ENCODE measurements around the gene CWC22.
"Not testable (repeated sequence)": the region's sequence is repeated elsewhere in the genome, so short reads cannot be mapped to it uniquely, and the experiment has no call there.

Gene CWC22

DNA sequence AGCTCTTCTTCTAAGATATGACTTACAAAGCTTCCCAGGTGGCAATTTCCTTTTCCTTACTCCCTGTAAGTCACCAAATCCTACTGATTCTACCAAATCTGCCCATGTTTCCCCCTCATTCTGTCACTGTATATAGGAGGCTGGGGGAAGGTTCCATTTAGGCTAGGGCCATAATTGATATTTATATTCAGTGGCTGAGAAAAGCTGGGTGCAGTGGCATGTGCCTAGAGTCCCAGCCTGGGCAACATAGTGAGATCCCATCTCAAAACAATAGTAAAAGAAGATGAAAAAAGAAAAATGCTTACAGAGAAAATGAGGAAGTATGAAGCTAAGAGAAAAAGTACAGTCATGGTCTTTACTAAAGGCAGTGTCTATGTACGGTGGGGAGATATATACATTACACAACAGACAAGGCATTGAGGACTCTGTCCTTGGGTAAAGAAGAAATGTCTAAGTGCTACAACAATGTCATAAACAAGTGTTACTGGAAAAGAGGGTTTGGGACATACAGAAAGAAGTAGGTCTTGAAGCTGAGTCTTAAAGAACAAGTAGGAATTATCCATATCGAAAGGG, 4.8 kb downstream of the CWC22 start:
- no peak for DNase-seq

DNA sequence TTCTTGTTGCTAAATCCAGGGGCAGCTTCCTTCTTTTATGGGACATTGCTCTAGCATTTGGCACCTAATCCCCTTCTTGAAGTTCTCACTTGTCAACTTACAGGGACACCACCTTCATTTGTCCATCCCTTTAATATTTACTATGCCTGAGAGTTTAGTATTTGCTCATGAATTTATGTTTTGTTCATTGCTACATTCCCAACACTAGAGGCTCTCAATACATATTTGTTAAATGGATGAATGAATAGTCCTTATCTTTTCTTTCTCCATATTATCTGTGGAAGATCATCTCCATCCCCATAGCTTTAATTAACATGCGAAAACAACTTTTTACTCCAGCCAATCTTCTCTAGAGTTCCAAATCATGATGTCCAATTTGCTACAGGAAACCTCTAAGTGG, 5.4 kb downstream of the CWC22 start:
- DNase-seq, result no peak

DNA sequence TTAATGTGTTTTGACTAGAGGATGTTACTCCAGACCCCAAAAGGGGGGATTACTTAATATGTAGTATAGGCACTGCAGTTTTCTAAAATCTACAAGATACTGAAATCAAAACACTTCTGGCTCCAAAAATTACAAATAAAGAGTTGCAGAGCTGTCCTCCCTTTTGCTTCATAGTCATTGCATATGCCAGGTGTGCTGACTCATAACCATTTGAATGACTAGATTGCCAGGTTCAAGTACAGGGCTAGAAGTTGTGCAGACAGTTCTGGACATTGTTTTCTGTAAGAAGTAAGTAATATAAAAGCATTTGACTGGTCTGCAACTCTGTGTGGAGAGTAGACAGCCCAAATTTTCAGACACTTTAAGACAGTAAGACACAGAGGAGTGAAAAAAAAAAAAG, 6.7 kb downstream of the CWC22 start:
- DNase-seq, result no peak

DNA sequence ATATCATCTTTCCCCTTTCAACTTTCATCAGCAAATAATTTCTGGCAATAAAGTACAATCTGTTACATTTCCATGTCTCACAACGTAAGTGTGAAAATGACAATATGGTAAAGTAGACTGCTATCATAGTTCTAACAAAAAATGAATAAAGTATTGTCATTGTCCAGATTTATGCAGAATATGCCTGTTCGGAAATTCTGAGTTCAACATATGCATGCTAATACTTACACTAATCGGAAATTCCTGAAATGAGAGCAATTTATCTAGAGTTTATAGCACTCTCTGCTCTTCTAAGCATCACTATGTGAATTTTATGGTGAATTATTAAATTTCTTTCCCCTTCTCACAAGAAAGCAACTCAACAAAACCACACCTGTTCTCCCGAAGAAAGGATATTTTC, 8.1 kb downstream of the CWC22 start:
- DNase-seq, result no peak

DNA sequence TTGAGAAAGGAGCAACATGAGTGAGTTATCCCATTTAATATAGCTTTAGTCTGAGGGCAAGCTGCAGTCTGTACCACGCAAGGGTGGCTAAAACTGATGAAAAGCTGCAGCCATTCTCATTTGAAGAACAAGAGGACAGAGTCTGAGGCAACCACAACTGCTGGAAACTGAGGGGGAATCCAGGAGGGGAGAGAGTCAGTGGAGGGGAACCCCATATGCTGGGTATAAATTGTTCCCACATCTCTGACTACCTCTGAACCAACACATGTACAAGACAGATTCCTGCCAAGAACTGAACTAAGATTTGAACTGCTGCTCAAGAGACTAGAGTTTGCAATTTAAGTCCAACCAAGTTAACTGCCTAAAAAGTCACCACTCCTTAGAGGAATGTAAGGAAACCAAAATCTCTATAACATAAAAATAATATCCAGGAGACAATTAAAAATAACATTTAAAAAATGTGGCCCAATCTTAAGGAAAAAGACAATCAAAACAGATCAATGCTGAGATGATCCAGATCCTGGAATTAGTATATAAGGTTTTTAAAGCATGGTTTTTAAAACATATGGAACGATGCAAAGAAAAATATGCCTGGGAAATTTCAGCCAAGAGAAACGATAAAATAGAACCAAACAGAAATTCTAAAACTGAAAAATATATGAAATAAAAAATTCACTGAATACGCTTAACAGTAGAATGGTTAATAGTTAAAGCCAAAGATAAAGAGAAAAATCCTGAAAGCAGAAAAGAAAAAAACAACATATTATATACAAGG, 11.2 kb downstream of the CWC22 start:
- no peak for DNase-seq

DNA sequence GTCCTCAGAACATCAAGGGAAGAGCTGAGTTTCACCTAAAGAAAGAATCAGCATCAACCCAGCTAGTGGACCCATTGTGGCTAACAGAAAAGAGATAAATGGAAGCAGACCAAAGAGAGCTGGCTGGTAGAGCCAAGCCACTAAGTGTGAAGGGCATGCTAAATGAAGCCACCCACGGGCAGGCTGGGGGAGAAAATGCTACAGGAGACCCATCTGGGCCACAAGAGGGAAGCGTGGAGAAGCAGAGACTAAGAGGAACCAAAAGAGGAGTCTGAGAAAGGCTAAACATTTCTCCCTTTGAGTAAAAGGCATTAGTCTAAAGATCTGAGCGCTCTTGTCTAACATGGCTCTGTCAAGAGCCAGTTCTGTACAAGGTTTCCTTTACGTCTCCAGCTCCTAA, 15.8 kb downstream of the CWC22 start:
- no peak for DNase-seq

DNA sequence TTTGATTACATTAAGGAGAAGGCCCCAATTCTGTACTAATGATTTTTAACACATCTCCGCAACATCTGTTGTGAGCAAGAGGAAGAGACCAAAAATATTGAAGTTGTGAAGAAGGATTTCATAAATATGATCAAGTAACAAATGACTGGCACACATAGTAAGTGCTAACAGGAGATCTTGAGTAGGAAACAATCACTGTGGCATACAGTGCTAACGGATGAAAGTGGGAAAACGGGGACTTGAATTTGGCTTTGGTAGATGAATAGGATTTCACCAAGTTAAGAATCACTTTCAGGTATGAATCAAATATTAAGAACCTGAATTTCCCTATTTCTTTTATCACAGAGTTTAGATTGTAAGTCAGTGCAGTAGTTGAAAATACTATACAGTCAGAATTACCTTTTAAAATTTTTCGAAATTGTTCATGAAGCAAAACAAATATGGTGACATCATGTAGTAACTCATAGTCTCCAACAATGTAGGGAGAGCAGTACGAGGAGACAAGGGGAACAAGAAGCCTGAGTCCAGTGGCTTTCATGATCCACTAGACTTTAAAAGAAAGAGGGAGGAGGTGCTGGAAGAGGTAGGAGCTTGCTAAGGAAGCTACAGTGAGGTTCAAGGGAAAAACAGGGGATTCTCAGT, 16.3 kb downstream of the CWC22 start:
- no peak for DNase-seq

DNA sequence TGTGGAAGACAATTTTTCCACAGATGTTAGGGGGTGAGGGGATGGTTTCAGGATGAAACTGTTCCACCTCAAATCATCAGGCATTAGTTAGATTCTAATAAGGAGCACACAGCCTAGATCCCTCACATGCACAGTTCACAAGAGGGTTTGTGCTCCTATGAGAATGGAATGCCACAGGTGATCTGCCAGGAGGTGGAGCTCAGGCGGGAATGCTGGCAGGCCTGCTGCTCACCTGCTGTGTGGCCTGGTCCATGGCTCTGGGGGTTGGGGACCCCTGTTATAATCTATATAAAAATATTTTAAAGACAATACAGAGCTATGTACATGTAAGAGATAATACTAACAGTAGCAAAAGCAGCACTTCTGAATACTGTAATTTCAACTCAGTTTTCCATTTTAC, 19.2 kb downstream of the CWC22 start:
- no peak for DNase-seq

DNA sequence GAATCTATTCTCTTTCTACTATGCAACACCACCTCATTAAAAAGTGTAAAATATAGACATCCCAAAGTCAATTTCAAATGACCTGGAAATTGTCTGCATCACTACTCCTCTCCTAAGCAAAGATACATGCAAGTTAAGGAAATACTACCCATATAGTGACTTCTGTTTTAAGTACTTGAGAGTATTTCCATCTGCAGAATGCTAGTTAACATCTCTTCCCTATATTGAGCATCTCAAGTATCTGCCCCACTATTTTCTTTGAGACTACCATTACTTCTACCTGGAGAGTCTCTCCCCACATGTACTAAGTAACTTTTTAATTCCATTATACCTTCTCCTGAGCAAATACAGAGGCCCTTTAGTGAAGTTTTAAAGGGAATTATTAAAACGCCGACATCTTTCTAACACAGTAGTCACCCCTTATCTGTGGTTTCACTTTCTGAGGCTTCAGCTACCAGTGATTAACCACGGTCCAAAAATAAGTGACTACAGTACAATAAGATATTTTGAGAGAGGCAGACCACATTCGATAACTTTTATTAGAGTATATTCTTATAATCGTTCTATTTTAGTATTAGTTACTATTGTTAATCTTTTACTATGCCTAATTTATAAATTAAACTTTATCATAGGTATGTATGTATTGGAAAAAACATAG, 21.8 kb downstream of the CWC22 start:
- DNase-seq, result no peak

DNA sequence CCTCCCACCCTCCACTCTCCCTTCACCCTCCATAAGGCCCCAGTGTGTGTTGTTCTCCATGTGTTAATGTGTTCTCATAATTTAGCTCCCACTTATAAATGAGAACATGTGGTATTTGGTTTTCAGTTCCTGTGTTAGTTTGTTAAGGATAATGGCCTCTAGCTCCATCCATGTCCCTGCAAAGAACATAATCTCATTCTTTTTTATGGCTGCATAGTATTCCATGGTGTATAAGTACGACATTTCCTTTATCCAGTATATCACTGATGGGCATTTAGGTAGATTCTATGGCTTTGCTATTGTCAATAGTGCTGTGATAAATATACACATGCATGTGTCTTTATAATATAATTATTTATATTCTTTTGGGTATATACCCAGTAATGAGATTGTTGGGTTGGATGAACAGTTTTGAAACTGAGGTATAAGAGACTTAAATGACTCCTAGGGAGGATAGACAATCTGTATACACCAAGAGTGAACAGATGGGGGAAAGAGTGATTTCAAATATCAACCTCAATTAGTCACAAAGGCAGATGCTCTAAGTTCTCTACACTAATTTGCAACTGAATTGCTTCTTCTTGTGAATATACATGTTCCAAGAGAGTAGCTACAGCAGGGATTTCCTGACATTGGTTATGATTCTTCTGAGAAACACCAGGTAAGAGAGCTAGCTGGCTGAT, 23.7 kb downstream of the CWC22 start:
- no peak for DNase-seq

DNA sequence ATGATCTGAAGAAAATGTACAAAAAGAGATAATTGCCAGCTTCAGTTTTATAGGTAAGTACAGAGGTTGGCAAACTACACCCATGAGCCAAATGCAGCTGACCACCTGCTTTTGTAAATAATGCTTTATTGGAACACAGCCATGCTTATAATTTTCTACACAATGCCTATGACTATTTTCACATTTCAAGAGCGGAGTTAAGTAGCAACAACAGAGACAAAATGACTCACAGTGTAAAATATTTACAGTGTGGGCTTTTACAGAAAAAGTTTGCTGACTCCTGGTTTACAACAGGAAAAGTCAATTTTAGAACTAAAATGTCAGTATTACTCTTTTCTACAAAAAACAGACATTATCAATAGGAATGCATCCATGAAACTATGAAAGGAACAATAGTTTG, 26.0 kb downstream of the CWC22 start:
- DNase-seq, result peak; percentile 51

DNA sequence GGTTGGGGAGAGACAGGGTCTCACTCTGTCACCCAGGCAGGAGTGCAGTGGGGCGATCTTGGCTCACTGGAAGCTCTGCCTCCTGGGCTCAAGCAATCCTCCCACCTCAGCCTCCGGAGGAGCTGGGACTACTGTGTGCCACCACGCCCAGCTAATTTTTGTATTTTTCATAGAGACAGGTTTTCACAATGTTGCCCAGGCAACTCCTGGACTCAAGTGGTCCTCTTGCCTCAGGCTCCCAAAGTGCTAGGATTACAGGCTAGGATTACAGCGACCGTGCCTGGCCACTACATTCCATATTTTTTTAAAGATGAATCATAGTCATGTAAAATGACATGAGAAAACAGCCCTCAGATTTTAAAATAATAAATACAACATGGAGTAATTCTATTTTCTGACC, 32.3 kb downstream of the CWC22 start:
- no peak for DNase-seq

DNA sequence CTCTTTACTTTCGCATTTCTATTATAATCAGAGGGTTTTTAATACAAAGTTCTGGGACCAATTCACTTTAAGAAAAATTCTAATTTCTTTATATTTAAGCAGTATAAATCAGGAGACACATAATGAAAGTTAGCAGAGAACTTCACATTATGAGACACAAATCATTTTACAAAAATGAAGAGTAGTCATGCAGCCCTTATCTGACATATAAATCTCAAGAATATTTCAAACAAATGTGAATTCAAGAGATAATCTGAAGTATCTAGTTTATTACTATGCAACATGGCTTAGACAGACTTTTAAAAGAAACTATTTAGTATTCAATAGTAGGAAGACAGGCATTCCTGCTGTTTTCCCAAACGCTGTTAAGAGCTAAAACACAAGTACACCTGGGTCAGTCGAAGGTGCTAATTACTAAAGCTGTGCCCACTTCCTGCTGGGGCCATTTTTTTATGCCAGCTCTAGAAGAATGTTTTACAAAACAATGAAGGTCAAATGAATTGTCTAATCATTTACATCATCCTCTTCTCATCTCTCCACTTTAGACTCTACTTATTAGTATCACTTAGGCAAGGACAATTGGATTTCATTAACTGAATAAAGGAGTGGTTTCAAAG, 40.2 kb downstream of the CWC22 start:
- no peak for DNase-seq

DNA sequence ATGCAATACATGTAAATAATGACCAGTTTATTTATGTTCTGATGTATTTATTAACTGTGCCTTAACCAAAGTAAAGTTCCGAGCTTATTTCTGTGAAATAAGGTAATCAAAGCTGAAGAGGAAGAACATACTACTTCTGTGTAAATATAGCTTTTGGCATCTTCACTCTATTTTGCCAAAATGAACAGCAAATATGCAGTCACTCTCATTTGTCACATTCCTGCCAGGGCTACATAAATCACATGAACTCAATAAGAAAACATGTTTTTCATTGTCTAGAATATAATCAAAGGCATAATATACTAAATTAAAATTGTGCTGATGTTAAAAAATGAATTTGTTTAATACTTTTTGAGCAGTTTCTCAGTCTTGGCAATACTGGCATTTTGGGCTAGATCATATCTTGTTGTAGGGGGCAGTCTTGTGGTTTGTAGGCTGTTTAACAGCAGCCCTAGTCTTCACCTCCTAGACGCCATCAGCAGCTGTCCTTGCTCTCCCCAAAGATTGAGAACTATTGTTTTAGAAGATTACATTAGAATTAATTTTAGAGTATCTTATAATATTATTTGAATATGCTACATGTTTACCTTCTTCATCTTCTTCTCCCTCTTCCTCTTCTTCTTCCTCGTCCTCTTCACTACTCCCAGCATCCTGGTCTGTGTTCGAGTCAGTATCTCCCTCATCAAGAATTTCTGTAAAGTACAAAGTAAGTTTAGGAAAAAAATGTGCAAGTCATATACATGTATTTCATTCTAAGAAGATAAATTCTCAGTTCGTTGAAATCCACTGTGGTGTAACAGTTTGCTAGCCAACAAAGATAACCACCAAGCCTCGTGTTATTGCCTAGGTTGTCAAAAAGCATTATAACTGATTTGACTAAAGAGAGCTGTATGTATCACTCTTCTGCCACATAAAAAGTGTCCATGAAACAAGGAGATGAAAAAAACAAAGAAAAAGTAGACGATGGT, 41.5 kb downstream of the CWC22 start:
- no peak for DNase-seq

DNA sequence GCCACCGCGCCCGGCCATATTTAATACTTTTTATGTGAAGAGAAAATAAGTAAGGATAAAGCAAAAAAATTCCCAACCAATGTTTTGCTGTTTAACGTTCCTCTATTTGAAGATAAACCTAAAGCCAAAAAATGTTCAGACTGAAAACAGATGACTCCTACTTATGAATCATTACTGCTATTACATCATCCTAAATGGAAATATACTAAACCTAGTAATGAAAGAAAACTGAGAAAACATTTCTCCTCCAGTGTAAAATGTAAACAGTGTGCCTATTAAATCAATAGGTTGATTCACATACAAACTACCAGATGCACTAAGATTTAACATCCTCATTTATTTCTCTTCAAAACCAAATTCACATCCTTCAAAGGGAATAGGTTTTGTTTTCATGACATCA, 43.5 kb downstream of the CWC22 start:
- no peak for DNase-seq

DNA sequence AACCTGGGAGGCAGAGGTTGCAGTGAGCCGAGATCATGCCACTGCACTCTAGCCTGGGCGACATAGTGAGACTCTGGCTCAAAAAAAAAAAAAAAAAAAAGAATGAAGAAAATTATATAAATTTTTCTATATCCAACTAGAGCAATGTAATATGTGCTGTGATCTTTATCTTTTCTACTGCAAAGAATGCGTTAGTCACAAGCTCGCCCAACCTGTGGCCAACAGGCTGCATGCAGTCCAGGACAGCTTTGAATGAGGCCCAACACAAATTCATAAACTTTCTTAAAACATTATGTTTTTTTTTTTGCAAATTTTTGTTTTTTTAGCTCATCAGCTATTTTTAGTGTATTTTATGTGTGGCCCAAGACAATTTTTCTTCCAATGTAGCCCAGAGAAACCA, 48.8 kb downstream of the CWC22 start:
- not testable (repeated sequence) for DNase-seq

DNA sequence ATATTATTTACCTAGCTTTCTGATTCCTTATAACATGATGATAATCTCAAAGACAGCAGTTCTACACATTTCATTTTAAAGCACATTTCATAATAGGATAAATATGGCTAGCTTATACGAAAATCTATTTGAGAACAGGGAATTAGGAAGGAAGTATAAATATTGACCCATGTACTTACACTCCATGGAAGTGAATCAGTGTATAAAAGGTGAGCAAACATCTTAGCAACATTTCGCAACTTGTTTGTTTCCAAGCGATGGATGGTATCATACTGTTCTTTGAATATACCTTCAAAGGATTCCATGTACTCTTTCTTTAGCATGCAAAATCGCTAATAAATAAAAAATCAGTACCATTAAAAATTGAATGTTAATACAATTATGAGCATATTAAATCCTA, 53.1 kb downstream of the CWC22 start:
- DNase-seq, result peak; percentile 43

DNA sequence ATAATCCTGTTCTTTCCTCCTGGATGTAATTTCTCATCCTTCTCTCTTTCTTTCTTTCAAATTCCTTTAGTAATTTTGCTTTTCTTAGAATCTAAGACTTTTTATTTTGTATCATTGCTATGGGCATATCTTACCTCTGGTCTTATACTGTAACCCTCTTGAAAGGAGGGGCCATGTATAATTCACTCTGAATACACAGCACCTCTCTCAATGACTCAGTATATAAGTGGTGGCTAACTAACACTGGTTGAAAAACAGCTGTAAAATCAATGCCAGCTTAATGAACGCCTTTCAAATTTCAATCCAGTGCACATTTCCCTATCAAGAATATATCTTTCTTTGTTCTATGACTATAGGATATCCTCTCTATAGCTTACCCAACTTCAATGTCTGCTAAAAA, 53.7 kb downstream of the CWC22 start:
- DNase-seq, result no peak

DNA sequence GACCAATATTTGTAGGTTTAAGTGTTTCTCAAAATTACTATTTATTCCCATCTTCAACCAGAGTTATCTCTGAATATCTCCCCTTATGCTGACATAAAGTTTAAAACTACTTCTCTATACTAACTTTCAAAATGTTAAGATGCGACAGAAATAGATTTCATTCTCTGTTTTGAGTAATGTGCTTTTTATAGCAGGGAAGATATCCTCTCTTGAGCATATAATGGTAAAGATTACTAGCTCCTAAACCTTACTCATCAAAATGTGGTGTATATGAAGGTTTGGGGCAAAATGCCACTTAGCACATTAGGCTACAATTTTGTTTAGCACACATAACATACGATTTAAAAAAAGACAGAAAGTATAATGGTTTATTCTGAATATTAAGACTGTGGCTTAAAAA, 54.4 kb downstream of the CWC22 start:
- no peak for DNase-seq

DNA sequence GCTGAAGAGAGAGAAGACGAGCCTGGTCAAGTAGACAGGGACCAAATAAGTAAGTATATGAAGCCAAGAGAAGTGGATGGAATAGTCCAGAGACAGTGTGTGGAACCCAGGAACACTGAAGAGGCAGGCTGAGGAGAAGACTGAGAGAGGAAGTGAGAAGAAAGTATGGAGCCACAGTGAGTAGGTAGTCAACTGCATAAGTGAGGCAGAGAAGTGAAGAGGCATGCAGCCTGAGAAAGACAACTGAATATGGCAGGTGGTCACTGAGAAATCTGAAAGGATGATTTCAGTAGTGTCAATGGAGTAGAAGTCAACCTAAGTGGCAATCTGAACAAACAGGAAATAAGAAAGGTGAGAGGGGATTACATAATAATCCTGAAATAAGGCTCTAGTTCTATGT, 55.4 kb downstream of the CWC22 start:
- DNase-seq, result no peak

DNA sequence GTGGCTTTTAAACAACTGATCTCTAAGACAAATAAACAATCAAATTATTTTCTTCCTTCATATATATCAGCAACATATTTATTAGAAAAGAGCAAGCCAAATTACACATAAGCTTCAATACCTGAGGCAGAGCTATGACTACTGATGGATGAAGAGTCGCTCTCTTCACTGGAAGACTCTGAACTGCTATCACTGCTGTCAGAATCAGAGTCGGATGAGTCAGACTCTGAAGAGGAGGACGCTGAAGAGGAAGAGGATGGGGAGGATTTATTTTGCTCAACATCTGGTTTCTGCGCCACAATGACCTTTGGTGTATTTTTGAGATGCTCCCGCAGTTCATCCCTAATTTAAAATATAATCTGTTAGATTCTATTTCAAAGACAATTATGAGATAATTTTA, 56.7 kb downstream of the CWC22 start:
- DNase-seq, result no peak

DNA sequence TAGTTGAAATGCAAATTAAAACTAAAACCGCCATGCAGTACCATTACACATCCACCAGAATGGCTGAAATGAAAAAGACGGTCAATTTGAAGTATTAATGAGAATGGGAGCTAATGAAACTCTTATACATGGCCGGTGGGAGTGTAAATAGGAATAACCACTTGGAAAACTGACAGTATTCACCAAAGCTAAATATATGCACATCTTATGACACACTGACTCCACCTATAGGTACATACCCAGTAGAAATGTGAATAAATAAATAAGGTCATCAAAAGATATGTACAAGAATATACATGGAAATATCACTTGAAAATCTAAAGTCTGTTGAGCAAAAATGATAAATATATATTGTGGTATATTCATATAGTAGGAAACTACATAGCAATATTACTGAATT, 57.7 kb downstream of the CWC22 start:
- no peak for DNase-seq

Measured in NCI-H345 (cell line).